ENCODE results near the gene BCAR1.
A peak's percentile ranks its signal among the peaks of the same experiment; 100 is the strongest.
"Not testable (repeated sequence)": the region's sequence is repeated elsewhere in the genome, so short reads cannot be mapped to it uniquely, and the experiment has no call there.

The BCAR1 gene

GRCh38 chr16:75251280-75252048 lies at the start of gene BCAR1:
TSS of gene BCAR1 (minus strand) at chr16:75251624. CDS start at chr16:75251482, 142 bp downstream.
- Mint-ChIP-seq H3K9me3 (ENCODE audit: low read depth) (no peaks in the 10 kb centered on the region), H3K36me3 (no peaks in the 10 kb centered on the region), H3K4me3 (peak within 1 kb of the TSS; percentile 72), H3K27ac (no peak within 1 kb of the TSS), H3K27me3 (peaks cover 16% of the 10 kb centered on the region), H3K4me1 (ENCODE audit: low read depth) (peaks cover 6% of the 10 kb centered on the region)

- H3K9me3 Mint-ChIP-seq (ENCODE audit: low read depth) = no peaks in the 10 kb centered on the region
- no peak overlapping the region for H3K4me3 Mint-ChIP-seq
- no peaks in the 10 kb centered on the region for H3K4me1 Mint-ChIP-seq (ENCODE audit: low read depth)
- no peaks in the 10 kb centered on the region for H3K27me3 Mint-ChIP-seq
- H3K36me3 Mint-ChIP-seq = peaks cover 39% of the 10 kb centered on the region
- no peak overlapping the region for H3K27ac Mint-ChIP-seq
Measured at GRCh38 chr16:75298267-75298666, 46.8 kb upstream of the BCAR1 start.

GRCh38 chr16:75296606-75297005 lies 45.2 kb upstream of the BCAR1 start:
- no peak overlapping the region for H3K27ac Mint-ChIP-seq
- H3K4me3 Mint-ChIP-seq = no peak overlapping the region
- H3K36me3 Mint-ChIP-seq = peaks cover 49% of the 10 kb centered on the region
- H3K27me3 Mint-ChIP-seq = no peaks in the 10 kb centered on the region
- H3K9me3 Mint-ChIP-seq (ENCODE audit: low read depth) = no peaks in the 10 kb centered on the region
- H3K4me1 Mint-ChIP-seq (ENCODE audit: low read depth) = no peaks in the 10 kb centered on the region

- no peak overlapping the region for H3K27ac Mint-ChIP-seq
- peaks cover 47% of the 10 kb centered on the region for H3K36me3 Mint-ChIP-seq
- no peaks in the 10 kb centered on the region for H3K4me1 Mint-ChIP-seq (ENCODE audit: low read depth)
- H3K27me3 Mint-ChIP-seq = peaks cover 5% of the 10 kb centered on the region
- no peaks in the 10 kb centered on the region for H3K9me3 Mint-ChIP-seq (ENCODE audit: low read depth)
- H3K4me3 Mint-ChIP-seq = no peak overlapping the region
Measured at GRCh38 chr16:75294773-75295459, 43.5 kb upstream of the BCAR1 start.

- H3K36me3 Mint-ChIP-seq = peaks cover 42% of the 10 kb centered on the region
- H3K27ac Mint-ChIP-seq = no peak overlapping the region
- peaks cover 7% of the 10 kb centered on the region for H3K4me1 Mint-ChIP-seq (ENCODE audit: low read depth)
- H3K27me3 Mint-ChIP-seq = peaks cover 5% of the 10 kb centered on the region
- no peaks in the 10 kb centered on the region for H3K9me3 Mint-ChIP-seq (ENCODE audit: low read depth)
- no peak overlapping the region for H3K4me3 Mint-ChIP-seq
Measured at GRCh38 chr16:75293772-75294171, 42.3 kb upstream of the BCAR1 start.

GRCh38 chr16:75293173-75293572 lies 41.7 kb upstream of the BCAR1 start:
- peaks cover 47% of the 10 kb centered on the region for H3K36me3 Mint-ChIP-seq

GRCh38 chr16:75292691-75293090 lies 41.3 kb upstream of the BCAR1 start:
- no peak overlapping the region for H3K27ac Mint-ChIP-seq
- H3K4me3 Mint-ChIP-seq = no peak overlapping the region
- H3K36me3 Mint-ChIP-seq = peaks cover 43% of the 10 kb centered on the region
- H3K4me1 Mint-ChIP-seq (ENCODE audit: low read depth) = peaks cover 14% of the 10 kb centered on the region
- peaks cover 8% of the 10 kb centered on the region for H3K27me3 Mint-ChIP-seq
- no peaks in the 10 kb centered on the region for H3K9me3 Mint-ChIP-seq (ENCODE audit: low read depth)

More at GRCh38 chr16:75293173-75293572, 41.7 kb upstream of the BCAR1 start:
- peaks cover 8% of the 10 kb centered on the region for H3K27me3 Mint-ChIP-seq
- H3K9me3 Mint-ChIP-seq (ENCODE audit: low read depth) = no peaks in the 10 kb centered on the region
- H3K4me3 Mint-ChIP-seq = no peak overlapping the region
- no peak overlapping the region for H3K27ac Mint-ChIP-seq
- H3K4me1 Mint-ChIP-seq (ENCODE audit: low read depth) = peaks cover 13% of the 10 kb centered on the region

GRCh38 chr16:75289189-75289588 lies 37.8 kb upstream of the BCAR1 start:
- Mint-ChIP-seq H3K4me3 (no peak overlapping the region), H3K4me1 (ENCODE audit: low read depth) (peaks cover 14% of the 10 kb centered on the region), H3K27me3 (peaks cover 13% of the 10 kb centered on the region), H3K36me3 (peaks cover 41% of the 10 kb centered on the region), H3K27ac (no peak overlapping the region), H3K9me3 (ENCODE audit: low read depth) (no peaks in the 10 kb centered on the region)

GRCh38 chr16:75288596-75289120 lies 37.2 kb upstream of the BCAR1 start:
- Mint-ChIP-seq H3K4me3 (peak overlapping the region; percentile 40), H3K9me3 (ENCODE audit: low read depth) (no peaks in the 10 kb centered on the region), H3K27me3 (peaks cover 13% of the 10 kb centered on the region), H3K4me1 (ENCODE audit: low read depth) (peaks cover 14% of the 10 kb centered on the region), H3K36me3 (peaks cover 35% of the 10 kb centered on the region), H3K27ac (peak overlapping the region; percentile 79)

GRCh38 chr16:75288181-75288580 lies 36.8 kb upstream of the BCAR1 start:
- Mint-ChIP-seq H3K27ac (peak overlapping the region; percentile 79), H3K4me1 (ENCODE audit: low read depth) (peaks cover 14% of the 10 kb centered on the region), H3K4me3 (peak overlapping the region; percentile 40), H3K9me3 (ENCODE audit: low read depth) (no peaks in the 10 kb centered on the region), H3K36me3 (peaks cover 35% of the 10 kb centered on the region), H3K27me3 (peaks cover 13% of the 10 kb centered on the region)

GRCh38 chr16:75287708-75288107 lies 36.3 kb upstream of the BCAR1 start:
- H3K4me1 Mint-ChIP-seq (ENCODE audit: low read depth) = peaks cover 14% of the 10 kb centered on the region
- H3K4me3 Mint-ChIP-seq = no peak overlapping the region
- no peak overlapping the region for H3K27ac Mint-ChIP-seq
- H3K9me3 Mint-ChIP-seq (ENCODE audit: low read depth) = no peaks in the 10 kb centered on the region
- peaks cover 30% of the 10 kb centered on the region for H3K36me3 Mint-ChIP-seq
- peaks cover 13% of the 10 kb centered on the region for H3K27me3 Mint-ChIP-seq

- Mint-ChIP-seq H3K4me1 (ENCODE audit: low read depth) (peaks cover 14% of the 10 kb centered on the region), H3K9me3 (ENCODE audit: low read depth) (no peaks in the 10 kb centered on the region), H3K36me3 (peaks cover 19% of the 10 kb centered on the region), H3K27ac (no peak overlapping the region), H3K27me3 (peaks cover 16% of the 10 kb centered on the region), H3K4me3 (no peak overlapping the region)
Measured at GRCh38 chr16:75286389-75286788, 35.0 kb upstream of the BCAR1 start.

GRCh38 chr16:75282466-75283281 lies 31.2 kb upstream of the BCAR1 start:
- H3K9me3 Mint-ChIP-seq (ENCODE audit: low read depth) = no peaks in the 10 kb centered on the region
- H3K27ac Mint-ChIP-seq = no peak overlapping the region
- peaks cover 1% of the 10 kb centered on the region for H3K4me1 Mint-ChIP-seq (ENCODE audit: low read depth)
- H3K27me3 Mint-ChIP-seq = peaks cover 11% of the 10 kb centered on the region
- H3K4me3 Mint-ChIP-seq = no peak overlapping the region
- H3K36me3 Mint-ChIP-seq = peaks cover 10% of the 10 kb centered on the region

- H3K4me1 Mint-ChIP-seq (ENCODE audit: low read depth) = peaks cover 1% of the 10 kb centered on the region
- H3K27me3 Mint-ChIP-seq = peaks cover 13% of the 10 kb centered on the region
- H3K27ac Mint-ChIP-seq = no peak overlapping the region
- H3K9me3 Mint-ChIP-seq (ENCODE audit: low read depth) = no peaks in the 10 kb centered on the region
- H3K36me3 Mint-ChIP-seq = peaks cover 10% of the 10 kb centered on the region
- no peak overlapping the region for H3K4me3 Mint-ChIP-seq
Measured at GRCh38 chr16:75281826-75282225, 30.4 kb upstream of the BCAR1 start.

- H3K27ac Mint-ChIP-seq; H3K36me3 Mint-ChIP-seq; H3K9me3 Mint-ChIP-seq (ENCODE audit: low read depth); H3K4me1 Mint-ChIP-seq (ENCODE audit: low read depth); H3K4me3 Mint-ChIP-seq; H3K27me3 Mint-ChIP-seq: not testable (repeated sequence)
Measured at GRCh38 chr16:75281009-75281408, 29.6 kb upstream of the BCAR1 start.
